CD4-positive, alpha-beta T cell treated with Interleukin-1 beta for 1 hour (primary cell): Measurements from ENCODE around the gene COL4A1.

Source experiments
- DNase-seq, 2 donors: peaks; one replicate each; pipeline ENCODE4 v3.0.0-alpha.2; 2020 to 2022

The COL4A1 gene

GRCh38 chr13:110291286-110291685 is 15.7 kb downstream of the COL4A1 start:
- no peak for DNase-seq

GRCh38 chr13:110290826-110291225 is 16.1 kb downstream of the COL4A1 start:
- no peak for DNase-seq

- no peak for DNase-seq
These were observed 16.8 kb downstream of the COL4A1 start for GRCh38 chr13:110290153-110290552.

- no peak for DNase-seq
These were observed 17.3 kb downstream of the COL4A1 start for GRCh38 chr13:110289661-110290060.

- no peak for DNase-seq
These were observed 17.8 kb downstream of the COL4A1 start for GRCh38 chr13:110289174-110289573.

- no peak for DNase-seq
These were observed 19.8 kb downstream of the COL4A1 start for GRCh38 chr13:110286833-110287819.

- DNase-seq: no peak
These were observed 20.7 kb downstream of the COL4A1 start for GRCh38 chr13:110285991-110286832.

- DNase-seq: no peak
These were observed 22.0 kb downstream of the COL4A1 start for GRCh38 chr13:110284779-110285484.

GRCh38 chr13:110283736-110284517 is 23.0 kb downstream of the COL4A1 start:
- no peak for DNase-seq

- DNase-seq: no peak
These were observed 24.6 kb downstream of the COL4A1 start for GRCh38 chr13:110282316-110282841.

- DNase-seq: no peak
These were observed 25.2 kb downstream of the COL4A1 start for GRCh38 chr13:110281736-110282135.

GRCh38 chr13:110280985-110281688 is 25.8 kb downstream of the COL4A1 start:
- no peak for DNase-seq

- DNase-seq: no peak
These were observed 26.6 kb downstream of the COL4A1 start for GRCh38 chr13:110280231-110280813.

GRCh38 chr13:110279684-110280083 is 27.3 kb downstream of the COL4A1 start:
- no peak for DNase-seq

GRCh38 chr13:110278859-110279258 is 28.1 kb downstream of the COL4A1 start:
- DNase-seq: no peak

GRCh38 chr13:110277357-110277975 is 29.5 kb downstream of the COL4A1 start:
- no peak for DNase-seq

- no peak for DNase-seq
These were observed 30.4 kb downstream of the COL4A1 start for GRCh38 chr13:110276553-110276950.

GRCh38 chr13:110275931-110276552 is 30.9 kb downstream of the COL4A1 start:
- no peak for DNase-seq

- DNase-seq: no peak
These were observed 32.3 kb downstream of the COL4A1 start for GRCh38 chr13:110274687-110275086.

GRCh38 chr13:110273254-110273653 is 33.7 kb downstream of the COL4A1 start:
- no peak for DNase-seq
